Astrocyte (in vitro differentiated cells and primary cell): ENCODE measurements around the gene NLGN2. TPM values are rescaled to one million over a fixed set of nuclear protein-coding genes. Genes with fewer than 3 reads are reported as not detected.
A peak's percentile ranks its signal among the peaks of the same experiment; 100 is the strongest.

Experiments
- DNase-seq: peaks from one replicate; pipeline ENCODE4 v3.0.0-alpha.2; 2010; ENCODE audit warnings: low read depth
- FAIRE-seq: peaks from 2 replicates; lab custom pipeline; 2011; peaks lifted over from hg19 to GRCh38; lab: Jason Lieb, UNC
- H2AFZ ChIP-seq: 2 replicates; pipeline ENCODE4 v1.6.0; 2012; ENCODE audit warnings: low read depth, low read length, inconsistent platforms
- H3K27ac ChIP-seq: 2 replicates; pipeline ENCODE4 v1.5.1; 2011; ENCODE audit warnings: low read depth, low read length, inconsistent platforms
- H3K27me3 ChIP-seq: 2 replicates; pipeline ENCODE4 v1.6.0; 2011; ENCODE audit warnings: low read length, inconsistent platforms; ENCODE audit not compliant: insufficient read depth
- H3K36me3 ChIP-seq: 2 replicates; pipeline ENCODE4 v1.5.1; 2011; ENCODE audit warnings: low read length, inconsistent platforms; ENCODE audit not compliant: insufficient read depth
- H3K4me1 ChIP-seq: 2 replicates; pipeline ENCODE4 v1.5.1; 2011; ENCODE audit warnings: low read length, inconsistent platforms; ENCODE audit not compliant: insufficient read depth
- H3K4me2 ChIP-seq: 2 replicates; pipeline ENCODE4 v1.6.0; 2012; ENCODE audit warnings: low read length, inconsistent platforms
- H3K4me3 ChIP-seq: 2 replicates; pipeline ENCODE4 v1.5.1; 2011; ENCODE audit warnings: low read depth, mild to moderate bottlenecking, low read length, inconsistent platforms; ENCODE audit not compliant: insufficient read depth
- H3K79me2 ChIP-seq: 2 replicates; pipeline ENCODE4 v1.6.0; 2012; ENCODE audit warnings: mild to moderate bottlenecking, low read length, inconsistent platforms; ENCODE audit not compliant: insufficient read depth
- H3K9ac ChIP-seq: 2 replicates; pipeline ENCODE4 v1.6.0; 2012; ENCODE audit warnings: mild to moderate bottlenecking, low read length, inconsistent platforms
- H3K9me3 ChIP-seq: 2 replicates; pipeline ENCODE4 v1.5.1; 2012; ENCODE audit warnings: low read depth, mild to moderate bottlenecking, low read length, inconsistent platforms; ENCODE audit not compliant: insufficient read depth
- H4K20me1 ChIP-seq: 2 replicates; pipeline ENCODE4 v1.6.0; 2012; ENCODE audit warnings: low read length, inconsistent platforms; ENCODE audit not compliant: insufficient read depth
- H3K27ac Mint-ChIP-seq: one replicate; pipeline ENCODE4 v1.8.0; 2021; ENCODE audit warnings: mild to moderate bottlenecking, mixed read lengths; ENCODE audit not compliant: unreplicated experiment
- H3K27me3 Mint-ChIP-seq: one replicate; pipeline ENCODE4 v1.8.0; 2021; ENCODE audit warnings: low read depth, mixed read lengths; ENCODE audit not compliant: unreplicated experiment
- H3K36me3 Mint-ChIP-seq: one replicate; pipeline ENCODE4 v1.8.0; 2021; ENCODE audit warnings: low read depth, mixed read lengths; ENCODE audit not compliant: unreplicated experiment
- H3K4me1 Mint-ChIP-seq: one replicate; pipeline ENCODE4 v1.8.0; 2021; ENCODE audit warnings: low read depth, mixed read lengths; ENCODE audit not compliant: unreplicated experiment
- H3K4me3 Mint-ChIP-seq: one replicate; pipeline ENCODE4 v1.8.0; 2021; ENCODE audit warnings: mild to moderate bottlenecking, moderate library complexity, mixed read lengths; ENCODE audit not compliant: unreplicated experiment
- H3K9me3 Mint-ChIP-seq: one replicate; pipeline ENCODE4 v1.8.0; 2021; ENCODE audit warnings: mild to moderate bottlenecking, mixed read lengths; ENCODE audit not compliant: unreplicated experiment
- CTCF ChIP-seq: IDR thresholded peaks from 2 replicates; pipeline ENCODE4 v1.5.1; 2011; ENCODE audit warnings: low read depth, mild to moderate bottlenecking, inconsistent platforms, low read length, moderate library complexity; ENCODE audit not compliant: insufficient read depth
- EZH2 ChIP-seq: IDR thresholded peaks from 2 replicates; pipeline ENCODE4 v1.6.1; 2012; ENCODE audit warnings: mild to moderate bottlenecking, low read length, inconsistent platforms; ENCODE audit not compliant: insufficient read depth
- total RNA-seq: library from RNA; stranded (reverse); gene quantifications from 2 replicates; pipeline ENCODE4 v1.2.1, GENCODE V29; 2021

The NLGN2 gene
- total RNA-seq, 1 donor from 2014 or later: 77.3 TPM

- DNase-seq: peak; percentile 30
- no peak overlapping the region for H3K9ac ChIP-seq
These were observed 5.8 kb downstream of the NLGN2 start for GRCh38 chr17:7413346-7413985.

GRCh38 chr17:7414837-7415236 is 7.2 kb downstream of the NLGN2 start:
- H4K20me1 ChIP-seq: peaks cover 24% of the 10 kb centered on the region
- no peaks in the 10 kb centered on the region for H3K9me3 ChIP-seq
- DNase-seq: no peak
- no peaks in the 10 kb centered on the region for H3K27me3 ChIP-seq
- Mint-ChIP-seq H3K9me3 (no peaks in the 10 kb centered on the region), H3K36me3 (peaks cover 38% of the 10 kb centered on the region), H3K27ac (no peak overlapping the region), H3K4me3 (no peak overlapping the region), H3K27me3 (no peaks in the 10 kb centered on the region), H3K4me1 (peaks cover 4% of the 10 kb centered on the region)
- H3K4me2 ChIP-seq: no peak overlapping the region
- H3K9ac ChIP-seq: no peak overlapping the region
- no peak overlapping the region for H2AFZ ChIP-seq
- H3K4me1 ChIP-seq: peaks cover 8% of the 10 kb centered on the region
- no peak overlapping the region for H3K27ac ChIP-seq
- no peak overlapping the region for H3K4me3 ChIP-seq
- H3K79me2 ChIP-seq: no peaks in the 10 kb centered on the region
- H3K36me3 ChIP-seq: no peaks in the 10 kb centered on the region
- no peak for TF ChIP-seq CTCF
- TF ChIP-seq EZH2: no peak
- no peak for FAIRE-seq

More at GRCh38 chr17:7413346-7413985, 5.8 kb downstream of the NLGN2 start:
- TF ChIP-seq EZH2 (no peak), CTCF (no peak)
- H3K4me3 ChIP-seq: no peak overlapping the region
- Mint-ChIP-seq H3K36me3 (peaks cover 43% of the 10 kb centered on the region), H3K4me1 (peaks cover 4% of the 10 kb centered on the region), H3K4me3 (no peak overlapping the region), H3K27me3 (no peaks in the 10 kb centered on the region), H3K27ac (peak overlapping the region; percentile 34), H3K9me3 (no peaks in the 10 kb centered on the region)
- no peaks in the 10 kb centered on the region for H3K79me2 ChIP-seq
- H3K27me3 ChIP-seq: no peaks in the 10 kb centered on the region
- peak overlapping the region; percentile 11 for H3K4me2 ChIP-seq
- H4K20me1 ChIP-seq: peaks cover 13% of the 10 kb centered on the region
- H2AFZ ChIP-seq: no peak overlapping the region
- peaks cover 3% of the 10 kb centered on the region for H3K36me3 ChIP-seq
- no peak for FAIRE-seq
- peaks cover 8% of the 10 kb centered on the region for H3K4me1 ChIP-seq
- H3K27ac ChIP-seq: no peak overlapping the region
- H3K9me3 ChIP-seq: no peaks in the 10 kb centered on the region

DNA sequence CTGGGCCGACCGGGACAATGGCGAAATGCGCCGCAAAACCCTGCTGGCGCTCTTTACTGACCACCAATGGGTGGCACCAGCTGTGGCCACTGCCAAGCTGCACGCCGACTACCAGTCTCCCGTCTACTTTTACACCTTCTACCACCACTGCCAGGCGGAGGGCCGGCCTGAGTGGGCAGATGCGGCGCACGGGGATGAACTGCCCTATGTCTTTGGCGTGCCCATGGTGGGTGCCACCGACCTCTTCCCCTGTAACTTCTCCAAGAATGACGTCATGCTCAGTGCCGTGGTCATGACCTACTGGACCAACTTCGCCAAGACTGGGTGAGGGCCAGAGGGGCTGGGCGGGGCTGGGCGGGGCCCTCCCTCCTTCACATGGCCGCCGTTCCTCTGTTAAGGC is 8.1 kb downstream of the NLGN2 start:
- no peak overlapping the region for H3K9ac ChIP-seq
- DNase-seq: no peak
- no peak for FAIRE-seq
- no peaks in the 10 kb centered on the region for H3K36me3 ChIP-seq
- peaks cover 4% of the 10 kb centered on the region for H3K4me1 Mint-ChIP-seq
- H3K9me3 ChIP-seq: no peaks in the 10 kb centered on the region
- no peaks in the 10 kb centered on the region for H3K27me3 Mint-ChIP-seq
- peaks cover 19% of the 10 kb centered on the region for H4K20me1 ChIP-seq
- no peaks in the 10 kb centered on the region for H3K9me3 Mint-ChIP-seq
- no peak overlapping the region for H3K4me3 Mint-ChIP-seq
- no peak overlapping the region for H3K27ac ChIP-seq
- no peaks in the 10 kb centered on the region for H3K27me3 ChIP-seq
- H3K27ac Mint-ChIP-seq: no peak overlapping the region
- no peak overlapping the region for H2AFZ ChIP-seq
- H3K4me1 ChIP-seq: peaks cover 8% of the 10 kb centered on the region
- no peak overlapping the region for H3K4me2 ChIP-seq
- no peak for TF ChIP-seq EZH2
- no peak for TF ChIP-seq CTCF
- no peak overlapping the region for H3K4me3 ChIP-seq
- peaks cover 31% of the 10 kb centered on the region for H3K36me3 Mint-ChIP-seq
- H3K79me2 ChIP-seq: no peaks in the 10 kb centered on the region
